SJSA1 (cell line): ENCODE data around the gene VPS13D. TPM values are rescaled to one million over a fixed set of nuclear protein-coding genes. Genes with fewer than 3 reads are reported as not detected.

ENCODE experiments used
- DNase-seq, 2 experiments: peaks; one replicate each; pipeline ENCODE4 v3.0.0-alpha.2; 2015 to 2020; ENCODE audit warnings: low spot score in 2 of 2, low read depth in 1 of 2
- H3K27ac ChIP-seq: fragments of 250-450 bp; sonication (Bioruptor Pico); 2 replicates; pipeline ENCODE4 v1.5.1; 2020; ENCODE audit warnings: mild to moderate bottlenecking, moderate library complexity
- H3K27me3 ChIP-seq: fragments of 250-450 bp; sonication (Bioruptor Pico); replicated peaks from 2 replicates; pipeline ENCODE4 v1.5.1; 2020; ENCODE audit warnings: mild to moderate bottlenecking, moderate library complexity
- H3K36me3 ChIP-seq: fragments of 250-450 bp; sonication (Bioruptor Pico); 2 replicates; pipeline ENCODE4 v1.5.1; 2020; ENCODE audit warnings: mild to moderate bottlenecking
- H3K4me1 ChIP-seq: fragments of 250-450 bp; sonication (Bioruptor Pico); replicated peaks from 2 replicates; pipeline ENCODE4 v1.6.1; 2021; ENCODE audit warnings: mild to moderate bottlenecking
- H3K4me3 ChIP-seq: fragments of 250-450 bp; sonication (Bioruptor Pico); 2 replicates; pipeline ENCODE4 v1.5.1; 2020; ENCODE audit warnings: mild to moderate bottlenecking
- H3K9me3 ChIP-seq: fragments of 250-450 bp; sonication (Bioruptor Pico); replicated peaks from 2 replicates; pipeline ENCODE4 v1.5.1; 2020; ENCODE audit warnings: mild to moderate bottlenecking
- total RNA-seq: library from RNA; depleted of rRNA; stranded (reverse); fragments of >200 nt; shearing (Covaris generic); gene quantifications from 2 replicates; pipeline ENCODE4 v1.2.3, GENCODE V29; 2014

VPS13D gene
- total RNA-seq, 1 experiment from 2014 or later = 12.9 TPM

GRCh38 chr1:12346483-12347151 is 116.8 kb downstream of the VPS13D start:
- Histone ChIP-seq H3K27me3 (no peaks in the 10 kb centered on the region), H3K4me3 (no peak overlapping the region), H3K4me1 (no peaks in the 10 kb centered on the region), H3K27ac (no peak overlapping the region), H3K36me3 (peaks cover 43% of the 10 kb centered on the region), H3K9me3 (no peaks in the 10 kb centered on the region)
- no peak for DNase-seq

GRCh38 chr1:12348113-12348512 is 118.3 kb downstream of the VPS13D start:
- no peak overlapping the region for H3K27ac ChIP-seq
- DNase-seq = no peak
- H3K4me3 ChIP-seq = no peak overlapping the region
- H3K36me3 ChIP-seq = peaks cover 34% of the 10 kb centered on the region
- H3K9me3 ChIP-seq = no peaks in the 10 kb centered on the region
- no peaks in the 10 kb centered on the region for H3K27me3 ChIP-seq
- no peaks in the 10 kb centered on the region for H3K4me1 ChIP-seq

- no peaks in the 10 kb centered on the region for H3K4me1 ChIP-seq
- no peak for DNase-seq
- no peaks in the 10 kb centered on the region for H3K9me3 ChIP-seq
- no peak overlapping the region for H3K27ac ChIP-seq
- H3K4me3 ChIP-seq = no peak overlapping the region
- no peaks in the 10 kb centered on the region for H3K27me3 ChIP-seq
- H3K36me3 ChIP-seq = peaks cover 50% of the 10 kb centered on the region
Observed at GRCh38 chr1:12353981-12354380, 124.2 kb downstream of the VPS13D start.

DNA sequence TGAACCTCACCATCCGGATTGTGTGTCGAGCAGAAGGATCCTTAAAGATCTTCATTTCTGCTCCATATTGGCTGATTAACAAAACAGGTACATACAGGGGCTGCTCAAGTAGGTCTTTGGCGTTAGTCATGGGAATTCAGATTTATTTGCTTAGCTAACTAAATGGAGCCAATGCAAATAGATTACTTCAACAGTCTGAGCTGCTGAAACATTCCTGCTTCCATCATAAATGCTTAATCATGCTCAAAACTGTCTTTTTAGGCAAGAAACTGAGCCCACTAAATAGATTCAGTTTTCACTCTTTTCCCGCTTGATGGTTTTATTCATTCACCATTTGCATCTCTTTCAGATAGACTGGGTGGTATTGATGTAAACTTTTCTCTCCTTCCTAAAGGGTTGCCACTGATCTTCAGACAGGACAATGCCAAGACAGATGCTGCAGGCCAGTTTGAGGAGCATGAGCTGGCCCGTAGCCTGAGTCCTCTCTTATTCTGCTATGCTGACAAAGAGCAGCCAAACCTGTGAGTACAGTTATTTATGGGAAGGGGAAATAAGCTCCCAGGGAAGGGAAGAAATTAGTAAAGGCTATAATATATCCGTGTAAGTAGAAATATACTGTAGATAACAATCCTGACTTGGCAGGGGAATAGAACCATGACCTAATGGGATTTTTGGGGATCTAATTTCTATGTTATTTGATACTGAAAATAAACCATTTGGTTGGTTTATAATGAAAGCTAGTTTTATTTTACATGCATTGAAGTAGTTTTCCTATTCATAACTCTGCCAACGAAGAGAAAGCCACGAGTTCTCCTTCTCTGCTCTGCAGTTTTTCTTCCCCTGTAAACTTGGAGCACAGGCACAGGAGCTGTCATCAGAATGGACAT is 126.4 kb downstream of the VPS13D start:
- Histone ChIP-seq H3K4me1 (no peaks in the 10 kb centered on the region), H3K27me3 (no peaks in the 10 kb centered on the region), H3K27ac (no peak overlapping the region), H3K9me3 (no peaks in the 10 kb centered on the region), H3K4me3 (no peak overlapping the region), H3K36me3 (peaks cover 54% of the 10 kb centered on the region)
- no peak for DNase-seq

DNA sequence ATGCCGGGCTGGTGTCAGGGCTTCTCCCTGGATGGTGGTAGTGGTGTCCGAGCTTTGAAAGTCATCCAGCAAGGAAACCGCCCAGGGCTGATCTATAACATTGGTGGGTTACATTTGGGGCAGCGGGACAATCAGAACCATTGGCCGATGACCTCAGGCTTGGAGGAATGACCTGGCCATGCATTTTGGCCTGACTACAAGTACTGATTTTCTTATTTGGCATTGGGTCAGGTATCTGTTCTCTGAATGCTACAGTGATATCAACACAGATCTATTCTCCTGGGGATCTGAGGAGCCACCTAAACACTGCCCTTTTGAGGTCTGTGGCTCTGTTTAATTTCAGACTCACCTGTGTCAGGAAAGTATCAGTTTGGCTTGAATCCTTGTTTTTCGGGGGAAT is 128.7 kb downstream of the VPS13D start:
- H3K27ac ChIP-seq = no peak overlapping the region
- no peaks in the 10 kb centered on the region for H3K27me3 ChIP-seq
- no peak for DNase-seq

GRCh38 chr1:12359359-12360133 is 129.7 kb downstream of the VPS13D start:
- DNase-seq = no peak
- H3K27me3 ChIP-seq = no peaks in the 10 kb centered on the region
- H3K27ac ChIP-seq = no peak overlapping the region
- no peaks in the 10 kb centered on the region for H3K4me1 ChIP-seq
- no peaks in the 10 kb centered on the region for H3K9me3 ChIP-seq
- H3K36me3 ChIP-seq = peaks cover 63% of the 10 kb centered on the region
- no peak overlapping the region for H3K4me3 ChIP-seq

More for the DNA sequence above, 128.7 kb downstream of the VPS13D start:
- Histone ChIP-seq H3K4me1 (no peaks in the 10 kb centered on the region), H3K36me3 (peaks cover 62% of the 10 kb centered on the region), H3K9me3 (no peaks in the 10 kb centered on the region), H3K4me3 (no peak overlapping the region)

DNA sequence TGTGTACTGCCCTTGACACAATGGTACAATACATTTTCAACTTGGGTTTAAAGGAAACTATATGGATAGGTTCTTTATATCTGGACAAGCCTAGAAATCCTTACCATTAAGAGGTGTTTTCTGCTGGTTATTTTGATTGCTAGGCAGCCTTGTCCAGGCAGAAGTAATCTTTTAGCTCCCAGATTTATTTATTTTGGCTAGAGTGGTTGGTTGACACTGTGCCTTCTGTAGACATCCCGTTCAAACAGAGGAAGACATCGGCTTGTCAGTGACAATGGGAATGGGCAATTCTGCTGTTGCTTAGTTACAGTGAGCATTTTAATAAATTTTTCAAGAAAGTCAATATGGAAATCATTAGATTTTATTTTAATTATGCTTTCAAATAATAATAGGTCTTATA is 138.8 kb downstream of the VPS13D start:
- Histone ChIP-seq H3K4me3 (no peak overlapping the region), H3K4me1 (no peaks in the 10 kb centered on the region), H3K27me3 (no peaks in the 10 kb centered on the region), H3K9me3 (no peaks in the 10 kb centered on the region), H3K27ac (no peak overlapping the region), H3K36me3 (peaks cover 26% of the 10 kb centered on the region)
- no peak for DNase-seq

GRCh38 chr1:12369258-12369657 is 139.4 kb downstream of the VPS13D start:
- no peaks in the 10 kb centered on the region for H3K9me3 ChIP-seq
- H3K4me1 ChIP-seq = no peaks in the 10 kb centered on the region
- H3K27me3 ChIP-seq = no peaks in the 10 kb centered on the region
- H3K27ac ChIP-seq = no peak overlapping the region
- H3K4me3 ChIP-seq = no peak overlapping the region
- peaks cover 23% of the 10 kb centered on the region for H3K36me3 ChIP-seq
- no peak for DNase-seq

DNA sequence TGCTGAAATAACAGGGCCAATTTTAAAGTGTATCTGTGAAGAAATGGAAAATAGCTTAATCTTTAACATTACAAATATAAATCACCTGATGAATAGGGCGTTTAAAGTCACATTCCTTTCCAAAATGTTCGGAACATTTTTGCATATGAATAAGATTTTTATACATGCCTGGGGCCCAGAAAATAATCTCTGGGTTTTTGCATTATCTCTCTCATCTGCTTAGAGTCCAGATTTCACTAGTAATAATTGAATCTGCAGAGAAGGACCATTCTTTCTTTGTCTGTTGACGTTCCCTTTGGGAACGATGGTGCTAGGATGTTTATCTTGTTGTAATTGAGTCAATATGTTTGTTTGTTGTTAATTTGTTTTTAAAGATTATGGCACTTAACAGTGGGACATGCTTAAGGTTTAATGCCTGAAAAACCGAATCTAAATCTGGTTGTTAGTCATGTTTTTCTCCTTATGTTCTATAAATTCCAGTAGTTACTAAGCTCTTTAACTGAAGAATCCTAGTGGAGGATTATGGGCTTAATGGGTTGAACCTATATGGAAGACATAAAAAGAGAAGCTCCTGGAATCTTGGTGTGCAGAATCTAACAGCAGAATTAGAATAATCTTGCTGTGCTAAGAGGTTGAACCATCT is 140.6 kb downstream of the VPS13D start:
- H3K4me1 ChIP-seq = no peaks in the 10 kb centered on the region
- no peak for DNase-seq
- H3K4me3 ChIP-seq = no peak overlapping the region
- H3K36me3 ChIP-seq = peaks cover 22% of the 10 kb centered on the region
- no peaks in the 10 kb centered on the region for H3K9me3 ChIP-seq
- H3K27ac ChIP-seq = no peak overlapping the region
- H3K27me3 ChIP-seq = no peaks in the 10 kb centered on the region

DNA sequence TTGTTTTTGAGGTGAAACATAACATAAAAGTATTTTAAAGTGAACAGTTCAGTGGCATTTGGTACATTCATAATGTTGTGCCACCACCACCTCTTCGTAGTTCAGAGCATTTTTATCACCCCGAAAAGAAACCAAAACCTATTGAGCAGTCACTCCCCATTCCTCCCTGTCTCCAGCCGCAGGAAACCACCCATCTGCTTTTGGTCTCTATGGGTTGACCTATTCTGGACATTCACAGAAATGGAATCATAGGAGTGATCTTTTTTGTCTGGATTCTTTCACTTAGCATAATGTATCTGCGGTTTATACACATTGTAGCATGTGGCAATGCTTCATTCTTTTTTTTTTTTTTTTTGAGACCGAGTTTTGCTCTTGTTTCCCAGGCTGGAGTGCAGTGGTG is 141.2 kb downstream of the VPS13D start:
- H3K27ac ChIP-seq = no peak overlapping the region
- no peaks in the 10 kb centered on the region for H3K9me3 ChIP-seq
- H3K4me3 ChIP-seq = no peak overlapping the region
- H3K36me3 ChIP-seq = peaks cover 22% of the 10 kb centered on the region
- no peaks in the 10 kb centered on the region for H3K4me1 ChIP-seq
- no peak for DNase-seq
- no peaks in the 10 kb centered on the region for H3K27me3 ChIP-seq

- H3K27ac ChIP-seq = no peak overlapping the region
- no peak for DNase-seq
- H3K4me3 ChIP-seq = no peak overlapping the region
Observed at GRCh38 chr1:12372180-12372579, 142.3 kb downstream of the VPS13D start.

DNA sequence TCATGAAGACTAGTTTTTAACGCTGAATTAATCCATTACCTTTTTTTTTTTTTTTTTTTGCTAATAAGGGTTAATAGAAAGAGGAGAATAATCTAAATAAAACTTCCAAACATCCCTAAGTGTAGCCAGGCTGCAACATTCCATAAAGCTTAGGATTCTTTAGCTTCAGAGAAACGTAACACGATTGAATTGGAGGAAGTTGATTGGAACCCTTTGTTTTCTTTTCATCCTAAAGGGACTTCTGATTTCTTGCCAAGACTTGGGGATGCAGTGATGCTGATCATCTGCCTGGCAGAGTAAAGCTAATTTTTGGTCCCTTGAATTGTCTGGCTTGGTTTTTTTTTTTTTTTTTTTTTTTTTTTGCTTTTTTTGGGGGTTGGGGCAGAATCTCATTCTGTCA is 142.9 kb downstream of the VPS13D start:
- no peak for DNase-seq
- Histone ChIP-seq H3K9me3 (no peaks in the 10 kb centered on the region), H3K4me1 (no peaks in the 10 kb centered on the region), H3K27ac (no peak overlapping the region), H3K4me3 (no peak overlapping the region), H3K36me3 (peaks cover 22% of the 10 kb centered on the region), H3K27me3 (no peaks in the 10 kb centered on the region)

More at GRCh38 chr1:12372180-12372579, 142.3 kb downstream of the VPS13D start:
- no peaks in the 10 kb centered on the region for H3K27me3 ChIP-seq
- no peaks in the 10 kb centered on the region for H3K9me3 ChIP-seq
- H3K36me3 ChIP-seq = peaks cover 22% of the 10 kb centered on the region
- H3K4me1 ChIP-seq = no peaks in the 10 kb centered on the region

- Histone ChIP-seq H3K36me3 (peaks cover 23% of the 10 kb centered on the region), H3K27me3 (no peaks in the 10 kb centered on the region), H3K9me3 (no peaks in the 10 kb centered on the region), H3K4me1 (peaks cover under 1% of the 10 kb centered on the region; the same call in 1 of the 2 replicates), H3K4me3 (no peak overlapping the region), H3K27ac (no peak overlapping the region; the same call in 1 of the 2 replicates)
- DNase-seq = no peak
Observed at GRCh38 chr1:12375133-12375829, 145.5 kb downstream of the VPS13D start.
